C4-2B (cell line): ENCODE results near the gene TAS2R19.

Experiments used
- H3K27ac ChIP-seq: fragments of 450-650 bp; 2 replicates; pipeline ENCODE4 v1.5.1; 2017
- CTCF ChIP-seq: fragments of 450-650 bp; conservative IDR thresholded peaks from 2 replicates; pipeline ENCODE4 v1.5.1; 2017; ENCODE audit warnings: mild to moderate bottlenecking
- ZFX ChIP-seq: fragments of 450-650 bp; IDR thresholded peaks from 2 replicates; pipeline ENCODE4 v1.6.1; 2017

The TAS2R19 gene

GRCh38 chr12:11016937-11017336 lies 5.5 kb downstream of the TAS2R19 start:
- no peak for TF ChIP-seq CTCF
- no peak for TF ChIP-seq ZFX
- no peak overlapping the region for H3K27ac ChIP-seq

- TF ChIP-seq CTCF (no peak), ZFX (no peak)
- no peak overlapping the region for H3K27ac ChIP-seq
Measured at GRCh38 chr12:11015775-11016430, 6.5 kb downstream of the TAS2R19 start.

- no peak for TF ChIP-seq ZFX
- TF ChIP-seq CTCF, result no peak
- H3K27ac ChIP-seq, result no peak overlapping the region
Measured at GRCh38 chr12:11014234-11014633, 8.2 kb downstream of the TAS2R19 start.

GRCh38 chr12:11007608-11008007 lies 14.8 kb downstream of the TAS2R19 start:
- no peak overlapping the region for H3K27ac ChIP-seq
- TF ChIP-seq CTCF (no peak), ZFX (no peak)

GRCh38 chr12:10998204-10998603 lies 24.2 kb downstream of the TAS2R19 start, which contains the start of gene TAS2R20:
Gene TAS2R20, minus strand, starts transcription at chr12:10998304. Its CDS starts 429 bp downstream, at chr12:10997875.
- no peak within 1 kb of the TSS for H3K27ac ChIP-seq
- TF ChIP-seq CTCF (no peak), ZFX (no peak)

- no peak overlapping the region for H3K27ac ChIP-seq
- TF ChIP-seq CTCF (no peak), ZFX (no peak)
Measured at GRCh38 chr12:10994307-10994706, 28.1 kb downstream of the TAS2R19 start.

GRCh38 chr12:10989107-10989506 lies 33.3 kb downstream of the TAS2R19 start:
- no peak overlapping the region for H3K27ac ChIP-seq
- TF ChIP-seq ZFX (no peak), CTCF (no peak)
